ENCODE data around the gene ZNF804A. TPM values are rescaled to one million over a fixed set of nuclear protein-coding genes. Genes with fewer than 3 reads are reported as not detected.

Gene ZNF804A
- total RNA-seq, 2 experiments from 2014 or later = not detected

DNA sequence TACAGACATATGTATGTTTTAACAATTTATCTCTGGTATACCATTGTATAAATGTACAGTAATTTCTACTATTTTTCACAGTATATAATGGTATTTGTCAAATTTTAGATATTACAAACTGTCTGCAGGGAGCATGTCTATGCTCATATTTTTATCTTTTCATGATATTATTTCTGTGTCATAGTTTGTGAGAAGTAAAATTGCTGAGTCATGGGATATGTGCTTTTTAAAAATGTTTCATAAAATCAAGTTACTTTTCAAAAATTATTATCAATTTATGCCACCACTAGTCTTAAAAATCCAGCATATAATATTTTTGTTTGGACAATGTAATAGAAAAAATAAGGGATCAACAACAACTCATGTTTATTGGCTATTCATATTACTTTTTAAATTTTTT, 9.1 kb upstream of the ZNF804A start:
- no peaks in the 10 kb centered on the region for H3K4me1 Mint-ChIP-seq (ENCODE audit: low read depth)
- POLR2A ChIA-PET = no interaction called here
- peaks cover 2% of the 10 kb centered on the region for H3K27me3 Mint-ChIP-seq
- CTCF ChIA-PET = no interaction called here
- peaks cover 5% of the 10 kb centered on the region for H3K9me3 Mint-ChIP-seq
- intact Hi-C loops (cut with micrococcal nuclease) = no loop called here
- TF ChIP-seq, protein P1, sequence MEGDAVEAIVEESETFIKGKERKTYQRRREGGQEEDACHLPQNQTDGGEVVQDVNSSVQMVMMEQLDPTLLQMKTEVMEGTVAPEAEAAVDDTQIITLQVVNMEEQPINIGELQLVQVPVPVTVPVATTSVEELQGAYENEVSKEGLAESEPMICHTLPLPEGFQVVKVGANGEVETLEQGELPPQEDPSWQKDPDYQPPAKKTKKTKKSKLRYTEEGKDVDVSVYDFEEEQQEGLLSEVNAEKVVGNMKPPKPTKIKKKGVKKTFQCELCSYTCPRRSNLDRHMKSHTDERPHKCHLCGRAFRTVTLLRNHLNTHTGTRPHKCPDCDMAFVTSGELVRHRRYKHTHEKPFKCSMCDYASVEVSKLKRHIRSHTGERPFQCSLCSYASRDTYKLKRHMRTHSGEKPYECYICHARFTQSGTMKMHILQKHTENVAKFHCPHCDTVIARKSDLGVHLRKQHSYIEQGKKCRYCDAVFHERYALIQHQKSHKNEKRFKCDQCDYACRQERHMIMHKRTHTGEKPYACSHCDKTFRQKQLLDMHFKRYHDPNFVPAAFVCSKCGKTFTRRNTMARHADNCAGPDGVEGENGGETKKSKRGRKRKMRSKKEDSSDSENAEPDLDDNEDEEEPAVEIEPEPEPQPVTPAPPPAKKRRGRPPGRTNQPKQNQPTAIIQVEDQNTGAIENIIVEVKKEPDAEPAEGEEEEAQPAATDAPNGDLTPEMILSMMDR (IDR thresholded peaks at IDR 0.05) = no peak
- no peak overlapping the region for H3K27ac Mint-ChIP-seq
- H3K4me3 Mint-ChIP-seq = no peak overlapping the region
- no peaks in the 10 kb centered on the region for H3K36me3 Mint-ChIP-seq (ENCODE audit: low read depth)
- no peak for DNase-seq
- no peak for ATAC-seq

- DNase-seq = no peak
- H3K27ac Mint-ChIP-seq = no peak overlapping the region
- no peak overlapping the region for H3K4me3 Mint-ChIP-seq
- H3K4me1 Mint-ChIP-seq (ENCODE audit: low read depth) = peaks cover 8% of the 10 kb centered on the region
- ChIA-PET POLR2A (no interaction called here), CTCF (no interaction called here)
- H3K27me3 Mint-ChIP-seq = peaks cover 37% of the 10 kb centered on the region
- ATAC-seq = no peak
- no peaks in the 10 kb centered on the region for H3K36me3 Mint-ChIP-seq (ENCODE audit: low read depth)
- TF ChIP-seq, protein P1 (IDR thresholded peaks at IDR 0.05) = no peak
- intact Hi-C loops (cut with micrococcal nuclease) = no loop called here
- H3K9me3 Mint-ChIP-seq = peaks cover 2% of the 10 kb centered on the region
These were observed 1.4 kb upstream of the ZNF804A start for GRCh38 chr2:184596819-184597411.

DNA sequence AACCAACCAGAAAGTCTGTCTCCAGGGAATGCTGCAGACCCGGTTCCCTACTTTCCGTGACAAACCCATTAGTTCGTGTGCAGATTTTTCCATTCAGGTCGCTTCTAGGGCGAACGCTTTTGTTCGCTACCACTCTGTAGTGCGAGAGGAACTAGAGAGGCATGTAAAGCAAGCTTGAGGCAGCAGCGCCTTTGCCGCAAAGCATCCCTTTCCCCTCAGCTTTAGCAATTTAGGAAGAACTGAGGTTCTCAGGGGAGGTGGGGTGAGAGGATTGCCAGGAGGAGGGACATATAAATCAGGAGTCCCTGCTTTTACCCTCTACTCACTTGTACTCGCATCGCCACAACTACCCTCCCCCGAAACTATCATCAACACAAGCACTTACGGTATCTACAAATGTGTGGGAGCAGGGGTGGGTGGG, 748 bp upstream of the ZNF804A start:
- no peak overlapping the region for H3K27ac Mint-ChIP-seq
- DNase-seq = no peak
- peaks cover 37% of the 10 kb centered on the region for H3K27me3 Mint-ChIP-seq
- peaks cover 2% of the 10 kb centered on the region for H3K9me3 Mint-ChIP-seq
- no peaks in the 10 kb centered on the region for H3K36me3 Mint-ChIP-seq (ENCODE audit: low read depth)
- ChIA-PET CTCF (no interaction called here), POLR2A (no interaction called here)
- no peak for ATAC-seq
- H3K4me3 Mint-ChIP-seq = peak overlapping the region; percentile 7
- TF ChIP-seq, protein P1 (IDR thresholded peaks at IDR 0.05) = no peak
- H3K4me1 Mint-ChIP-seq (ENCODE audit: low read depth) = peaks cover 8% of the 10 kb centered on the region
- intact Hi-C loops (cut with micrococcal nuclease) = no loop called here

DNA sequence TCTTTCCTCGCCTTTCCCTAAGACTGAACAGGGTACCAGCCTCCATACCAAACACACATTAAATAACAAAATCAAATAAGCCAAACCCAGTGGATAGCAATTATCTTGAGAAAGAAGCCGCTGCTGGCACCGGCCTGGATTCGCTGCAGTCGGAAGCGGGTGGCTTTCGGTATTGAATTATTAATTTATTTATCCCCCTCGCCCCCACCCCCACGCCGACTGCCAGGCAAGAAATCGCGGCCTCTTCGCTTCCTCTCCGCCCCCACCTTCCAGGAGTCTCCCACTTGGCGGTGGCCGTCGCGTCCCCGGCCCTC, 370 bp upstream of the ZNF804A start:
- POLR2A ChIA-PET = no interaction called here
- TF ChIP-seq, protein P1 (IDR thresholded peaks at IDR 0.05) = no peak
- no peak overlapping the region for H3K27ac Mint-ChIP-seq
- ATAC-seq (no peak), DNase-seq (no peak)
- peak overlapping the region; percentile 7 for H3K4me3 Mint-ChIP-seq
- peaks cover under 1% of the 10 kb centered on the region for H3K9me3 Mint-ChIP-seq
- peaks cover 35% of the 10 kb centered on the region for H3K27me3 Mint-ChIP-seq
- peaks cover 8% of the 10 kb centered on the region for H3K4me1 Mint-ChIP-seq (ENCODE audit: low read depth)
- intact Hi-C loops (cut with micrococcal nuclease) = no loop called here
- CTCF ChIA-PET = no interaction called here
- no peaks in the 10 kb centered on the region for H3K36me3 Mint-ChIP-seq (ENCODE audit: low read depth)

DNA sequence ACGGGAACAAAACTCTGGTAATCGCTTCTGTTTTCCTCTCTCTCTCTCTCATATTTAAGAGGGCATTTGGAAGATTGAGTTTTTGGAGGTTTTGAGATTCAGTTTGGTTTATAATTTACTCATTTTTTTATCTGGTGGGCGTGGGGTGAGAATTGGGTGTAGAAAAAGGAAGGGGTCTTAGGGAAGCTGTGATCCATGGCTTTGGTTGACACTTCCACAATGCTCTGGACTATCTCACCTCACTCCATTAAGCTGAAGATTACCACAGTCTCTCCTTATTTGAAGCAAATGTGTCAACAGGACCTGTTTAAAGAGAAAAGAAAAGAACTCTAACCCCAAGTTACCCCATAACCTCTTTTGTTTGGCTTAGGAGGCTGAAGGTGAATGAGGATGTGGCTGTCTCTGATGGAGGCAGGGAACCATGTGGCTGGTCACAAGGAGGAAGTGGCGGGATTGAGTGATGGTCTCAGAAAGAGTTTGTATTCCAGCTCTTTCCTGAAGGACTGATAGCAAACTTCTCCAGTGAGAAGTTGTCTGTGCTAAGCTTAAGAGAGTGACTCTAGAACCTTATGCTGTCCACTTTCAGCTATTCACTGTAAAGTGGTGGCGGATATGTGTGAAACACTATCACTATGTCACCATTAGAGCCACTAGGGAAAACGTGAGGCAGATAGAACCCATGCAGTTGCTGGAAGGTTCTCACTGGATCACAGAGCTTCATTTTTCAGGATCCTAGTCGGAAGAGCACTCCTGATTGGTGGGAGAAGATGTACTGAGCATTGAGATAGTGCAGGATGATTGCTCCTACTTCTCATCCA, 934 bp downstream of the ZNF804A start:
- POLR2A ChIA-PET = no interaction called here
- no peak for ATAC-seq
- intact Hi-C loops (cut with micrococcal nuclease) = no loop called here

More for the DNA sequence above, 934 bp downstream of the ZNF804A start:
- Mint-ChIP-seq H3K4me1 (ENCODE audit: low read depth) (peaks cover 8% of the 10 kb centered on the region), H3K27me3 (peaks cover 35% of the 10 kb centered on the region), H3K27ac (no peak overlapping the region), H3K4me3 (peak overlapping the region; percentile 44), H3K9me3 (no peaks in the 10 kb centered on the region), H3K36me3 (ENCODE audit: low read depth) (no peaks in the 10 kb centered on the region)
- DNase-seq = no peak
- TF ChIP-seq, protein P1 (IDR thresholded peaks at IDR 0.05) = no peak
- CTCF ChIA-PET = no interaction called here
